G401.6 (cell line): Measurements from ENCODE around the gene MEGF9.
A peak's percentile ranks its signal among the peaks of the same experiment; 100 is the strongest.

ENCODE experiments used
- FAIRE-seq: peaks from 2 replicates; lab custom pipeline; 2012; peaks lifted over from hg19 to GRCh38; lab: Jason Lieb, UNC

Gene MEGF9

DNA sequence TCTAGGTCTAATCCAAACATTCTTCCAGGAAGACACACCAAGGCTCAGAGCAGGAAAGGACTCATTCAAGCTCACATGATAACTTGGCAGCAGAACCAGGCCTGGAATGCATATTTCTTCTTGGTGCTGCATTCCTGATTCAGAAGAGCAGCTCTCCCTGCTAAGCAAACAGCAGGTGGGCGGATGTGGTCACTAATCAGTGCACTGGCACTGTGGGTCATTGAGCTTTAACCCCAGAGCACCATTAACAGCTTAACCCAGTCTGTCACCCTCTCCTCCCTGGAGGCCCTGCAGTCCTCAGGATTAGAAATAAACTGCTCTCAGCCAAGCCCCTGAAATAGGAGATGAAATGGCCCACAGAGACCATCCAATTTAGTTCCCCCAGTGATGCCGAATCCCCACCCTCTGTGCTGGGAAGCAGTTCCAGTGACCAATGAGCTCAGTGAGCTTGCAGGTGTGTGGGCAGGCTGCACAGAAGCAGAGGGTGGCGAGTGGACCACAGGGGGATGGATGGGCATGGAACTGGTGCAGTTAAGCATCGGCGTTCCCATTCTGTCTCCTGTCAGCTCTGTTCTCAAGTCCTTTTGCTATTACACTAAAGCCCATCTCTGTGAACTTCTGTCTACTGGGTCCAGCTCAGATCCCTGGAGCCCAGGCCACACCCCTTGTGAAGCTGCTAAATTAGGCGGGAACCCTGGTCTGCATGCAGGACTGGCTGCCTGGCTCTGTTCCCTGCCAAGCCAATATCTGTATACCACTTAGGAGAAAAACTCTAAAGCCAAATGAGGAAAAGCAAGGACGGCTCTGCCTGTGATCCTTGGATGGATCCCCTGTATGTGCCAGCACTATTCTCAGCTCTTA lies 16.6 kb upstream of the MEGF9 start:
- no peak for FAIRE-seq

DNA sequence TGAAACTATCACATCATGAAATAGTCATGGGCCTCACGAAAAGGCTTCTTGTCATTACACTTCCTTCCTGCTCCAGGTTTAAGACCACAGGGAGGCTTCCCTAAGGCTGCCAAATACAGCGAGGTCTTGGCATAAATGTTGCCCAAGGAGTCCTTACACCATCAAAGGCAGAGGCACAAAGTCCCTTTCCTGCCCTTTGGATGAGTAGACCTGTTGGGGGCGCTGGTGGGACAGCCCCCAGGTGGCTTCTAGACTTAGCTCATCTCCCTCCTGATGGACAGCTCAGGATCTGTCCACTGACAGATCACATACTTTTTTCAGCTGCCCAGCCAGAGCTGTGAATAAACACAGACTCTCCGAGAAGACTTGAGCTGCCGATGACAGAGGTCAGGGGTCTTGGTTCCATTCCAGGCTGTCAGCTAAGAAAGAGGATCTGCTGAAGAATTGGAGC lies 15.5 kb upstream of the MEGF9 start:
- FAIRE-seq: no peak

DNA sequence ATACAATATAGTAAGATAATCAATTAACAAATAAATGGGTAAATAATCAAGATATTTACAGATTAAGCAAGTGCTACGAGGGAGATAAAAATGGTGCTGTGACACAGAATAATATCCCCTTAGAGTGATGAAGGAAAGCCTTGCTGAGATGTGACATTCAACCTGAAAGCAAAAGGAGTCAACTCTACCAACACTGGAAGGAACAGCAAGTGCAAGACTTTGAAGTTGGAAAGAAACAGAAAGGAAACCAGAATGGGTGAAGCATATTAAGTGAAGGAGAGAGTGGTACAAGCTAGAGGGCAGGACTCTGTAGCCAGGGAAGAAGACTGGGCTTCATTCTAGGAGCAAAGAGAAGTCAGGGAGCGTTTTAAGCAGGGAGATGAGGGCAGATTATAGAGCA lies 12.2 kb upstream of the MEGF9 start:
- no peak for FAIRE-seq

DNA sequence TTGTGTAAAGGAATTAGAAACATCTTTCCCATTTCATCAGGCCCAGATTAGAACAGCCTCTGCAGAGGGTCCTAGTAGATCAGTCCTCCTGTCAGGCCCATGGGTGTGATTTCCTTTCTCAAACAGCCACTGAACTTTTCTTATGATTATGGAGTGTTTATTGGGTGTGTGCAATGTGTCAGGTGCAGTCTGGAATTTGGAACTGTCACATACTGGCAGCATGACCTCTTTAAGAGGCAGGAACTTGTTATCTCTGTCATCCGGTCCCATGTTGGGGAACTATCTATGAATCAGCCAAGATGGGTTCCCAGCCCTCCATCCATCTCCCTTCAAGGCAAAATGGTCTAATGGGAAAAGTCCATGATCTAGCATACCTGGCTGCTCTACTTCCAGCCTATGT lies 11.6 kb upstream of the MEGF9 start:
- FAIRE-seq: no peak

DNA sequence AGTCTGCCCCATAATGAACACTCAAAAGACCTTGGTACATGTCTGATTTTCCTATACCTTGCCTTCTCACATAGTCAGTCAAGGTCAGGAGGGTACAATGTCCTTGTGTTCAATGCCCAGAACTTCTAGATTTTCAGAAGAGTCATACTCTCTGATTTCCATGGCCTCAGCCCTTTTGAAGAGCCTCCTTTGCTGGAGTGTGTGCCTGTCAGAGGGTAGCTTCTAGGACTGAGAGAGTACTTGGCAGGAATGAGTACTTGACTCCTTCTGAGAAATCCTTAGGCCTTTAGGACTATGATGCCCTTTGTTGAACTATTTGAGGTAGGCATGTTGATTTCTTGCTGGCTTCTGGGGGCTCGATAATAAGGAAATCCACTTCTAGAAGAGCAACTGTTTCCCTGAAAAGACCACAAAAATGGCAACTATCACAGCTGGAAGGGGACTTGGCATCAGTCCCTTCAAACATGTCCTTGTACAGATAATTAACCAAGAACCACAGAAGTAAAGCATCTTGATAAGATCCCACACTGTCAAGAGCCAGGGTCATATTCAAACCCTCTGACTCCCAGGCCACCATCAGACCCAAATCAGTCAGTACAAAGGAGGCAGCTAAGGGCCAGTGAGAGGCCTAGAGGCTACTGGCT lies 10.6 kb upstream of the MEGF9 start:
- FAIRE-seq: no peak

DNA sequence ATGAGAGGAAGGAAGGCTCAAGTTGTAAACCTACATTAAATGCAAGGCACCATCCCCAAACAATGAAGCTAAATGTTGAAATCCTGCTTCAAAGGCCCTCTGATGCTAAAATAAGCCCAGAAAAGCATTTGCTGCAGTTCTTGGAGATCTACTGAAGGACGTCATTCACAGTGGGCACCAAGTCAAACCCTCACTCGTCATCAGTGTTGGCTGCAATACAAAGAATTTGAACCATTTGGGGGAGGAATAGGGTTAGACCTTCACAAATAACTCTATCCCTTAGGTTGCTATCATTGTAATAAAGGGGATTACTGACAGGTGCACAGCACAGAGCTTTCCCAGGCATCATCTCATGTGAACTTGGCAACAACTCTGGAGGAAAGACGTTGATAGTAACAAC lies 9.3 kb upstream of the MEGF9 start:
- no peak for FAIRE-seq

DNA sequence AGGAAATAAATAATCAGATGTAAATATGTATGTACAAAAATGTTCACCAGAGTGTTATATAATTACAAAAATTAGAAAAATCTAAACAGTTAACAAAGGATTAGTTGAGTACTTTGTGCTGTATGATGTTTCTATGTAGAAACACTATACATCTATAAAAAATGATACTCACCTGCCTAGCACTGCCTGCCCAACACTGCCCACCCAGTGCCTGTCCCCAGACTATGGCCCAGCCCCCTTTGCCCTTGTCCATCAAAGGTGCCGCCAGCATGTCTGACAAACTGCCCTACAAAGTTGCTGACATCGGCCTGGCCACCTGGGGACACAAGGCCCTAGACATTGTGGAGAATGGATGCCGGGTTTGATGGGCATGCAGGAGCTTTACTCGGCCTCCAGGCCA lies 6.1 kb upstream of the MEGF9 start:
- no peak for FAIRE-seq

DNA sequence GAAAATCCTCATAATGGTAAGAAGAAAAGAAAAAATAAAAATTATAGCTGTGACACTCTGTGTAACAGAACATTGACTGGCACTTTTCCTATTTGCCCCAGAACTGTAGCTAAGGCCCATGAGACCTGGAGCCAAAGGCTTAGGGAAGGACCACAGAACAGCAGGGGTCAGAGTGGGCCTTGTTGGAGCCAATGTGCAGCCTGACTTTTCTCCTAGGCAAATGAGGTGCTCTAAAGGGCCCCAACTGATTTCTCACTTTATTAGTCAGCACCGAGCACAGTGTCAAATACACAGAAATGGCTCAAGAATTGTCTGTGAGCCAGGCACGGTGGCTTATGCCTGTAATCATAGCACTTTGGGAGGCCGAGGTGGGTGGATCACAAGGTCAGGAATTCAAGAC lies 4.0 kb upstream of the MEGF9 start:
- FAIRE-seq: no peak

DNA sequence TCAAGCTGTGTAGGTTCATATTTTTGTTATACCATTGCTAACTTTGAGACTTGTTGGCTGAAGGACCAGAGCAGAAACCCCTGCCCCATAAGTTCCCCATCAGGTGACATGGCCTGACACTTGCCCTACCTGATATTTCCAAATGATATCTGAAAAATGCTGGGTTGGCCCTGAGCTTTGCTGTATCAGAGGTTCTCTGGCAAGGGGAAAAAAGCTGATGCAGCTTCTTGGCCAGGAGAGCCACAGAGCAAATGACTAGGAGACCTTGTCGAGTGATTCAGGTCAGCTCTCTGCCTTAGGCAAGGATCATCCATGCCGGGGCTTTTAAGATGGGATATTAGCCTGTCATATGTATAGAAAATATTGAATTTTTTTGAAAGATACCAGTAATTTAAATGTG lies 2.9 kb upstream of the MEGF9 start:
- FAIRE-seq: no peak

DNA sequence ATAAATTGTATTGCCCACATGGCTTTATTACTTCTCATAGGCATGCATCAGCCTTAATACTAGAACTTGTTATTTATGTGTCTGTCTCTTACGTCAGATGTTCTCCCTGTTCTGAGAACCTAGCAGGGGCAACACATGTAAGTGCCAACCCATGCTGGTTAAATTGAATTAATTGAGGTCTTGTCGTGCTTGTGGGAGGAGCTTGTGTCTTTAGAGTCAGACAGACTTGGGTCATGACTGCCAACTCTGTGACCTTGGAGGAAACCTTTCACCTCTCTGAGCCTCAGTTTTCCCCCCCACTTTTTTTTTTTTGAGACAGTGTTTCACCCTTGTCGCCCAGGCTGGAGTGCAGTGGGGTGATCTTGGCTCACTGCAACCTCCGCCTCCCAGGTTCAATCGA lies 2.2 kb upstream of the MEGF9 start:
- no peak for FAIRE-seq

DNA sequence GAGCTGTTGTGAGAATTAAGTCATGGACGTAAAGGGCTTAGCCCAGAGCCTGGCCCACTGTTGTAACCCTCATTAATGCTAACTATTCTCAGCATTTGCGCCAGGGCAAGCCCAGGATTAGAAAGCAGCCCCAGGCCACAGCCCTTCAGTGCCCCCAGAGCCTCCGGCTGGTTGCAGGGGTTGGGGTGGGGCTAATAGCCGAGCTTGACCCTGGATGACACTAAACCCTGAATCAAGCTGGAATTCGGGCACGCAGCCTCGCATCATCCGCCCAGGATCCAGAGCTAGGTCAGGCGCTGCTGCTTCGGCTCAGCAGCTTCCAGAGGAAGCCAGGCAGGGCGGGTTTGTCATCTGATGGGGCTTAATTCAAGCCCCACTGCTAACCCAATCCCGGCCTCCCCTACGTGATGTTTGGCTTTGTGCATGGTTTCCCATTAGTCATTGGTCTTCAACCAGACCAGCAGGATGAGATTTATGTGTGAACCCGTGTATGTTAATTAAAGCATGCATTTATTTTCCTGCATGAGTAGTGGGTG lies 1.2 kb upstream of the MEGF9 start:
- FAIRE-seq: no peak

DNA sequence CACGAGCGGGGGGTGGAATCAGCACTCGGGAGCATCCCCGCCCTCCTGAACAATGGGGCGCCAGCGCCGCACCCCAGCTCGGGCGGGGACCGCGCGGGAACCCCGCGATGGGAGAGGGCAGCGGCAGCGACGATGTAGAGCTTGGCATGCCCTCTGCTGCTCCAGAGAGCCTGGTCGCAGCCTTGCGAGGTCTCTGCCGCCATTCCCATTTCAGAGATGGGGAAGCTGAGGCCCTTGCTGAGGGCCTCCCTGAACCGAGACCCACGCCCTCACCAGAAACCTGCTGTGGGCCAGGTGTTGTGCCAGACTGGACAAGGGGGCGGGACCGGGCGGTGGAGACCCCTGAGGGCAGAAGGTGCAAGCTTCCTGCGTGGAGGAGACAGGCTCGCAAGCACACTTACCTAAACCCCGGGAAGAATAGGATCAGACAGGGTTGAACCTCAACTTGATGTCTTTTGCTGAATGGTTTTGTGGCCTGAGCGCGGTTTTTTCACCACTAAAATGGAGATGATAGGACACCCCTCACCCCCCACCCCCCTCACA lies 647 bp upstream of the MEGF9 start:
- no peak for FAIRE-seq

DNA sequence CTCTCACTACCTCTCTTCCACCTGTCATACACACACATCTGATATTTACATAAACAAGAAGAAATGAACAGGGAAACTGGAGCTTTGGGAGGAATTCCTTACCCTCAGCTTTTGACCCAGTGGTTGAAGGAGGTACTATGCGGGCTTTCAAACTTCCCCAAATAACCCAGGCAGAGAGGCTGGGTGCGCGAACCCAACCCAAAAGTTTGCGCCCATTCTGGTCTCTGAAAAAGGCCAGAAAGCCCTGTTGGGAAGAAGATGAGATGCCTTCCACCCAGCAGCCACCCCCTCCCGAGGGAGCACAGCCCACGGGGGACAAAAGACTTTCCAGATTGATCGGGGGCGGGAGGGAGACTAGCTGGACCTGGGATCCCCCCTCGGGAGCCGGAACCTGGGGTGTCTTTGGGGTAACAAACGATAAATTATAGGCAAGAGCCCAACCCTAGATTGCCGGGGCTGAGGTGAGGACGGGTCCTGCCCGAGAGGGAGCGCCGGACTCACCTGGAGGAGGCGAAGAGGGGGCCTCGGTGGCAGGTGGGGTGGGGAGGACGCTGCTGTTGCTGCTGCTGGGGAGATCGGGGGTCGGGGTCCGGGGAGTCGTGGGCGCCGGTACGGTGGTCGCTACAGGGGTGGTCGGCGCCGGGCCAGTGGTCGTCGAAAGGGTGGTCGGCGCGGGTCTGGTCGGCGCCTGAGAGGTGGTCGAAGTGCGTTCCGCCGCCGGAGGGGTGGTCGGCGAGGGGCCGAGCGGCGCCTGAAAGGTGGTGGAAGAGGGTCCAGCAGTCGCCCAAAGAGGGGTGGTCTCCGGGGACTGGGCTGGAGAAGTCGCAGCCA lies 798 bp downstream of the MEGF9 start:
- no peak for FAIRE-seq

DNA sequence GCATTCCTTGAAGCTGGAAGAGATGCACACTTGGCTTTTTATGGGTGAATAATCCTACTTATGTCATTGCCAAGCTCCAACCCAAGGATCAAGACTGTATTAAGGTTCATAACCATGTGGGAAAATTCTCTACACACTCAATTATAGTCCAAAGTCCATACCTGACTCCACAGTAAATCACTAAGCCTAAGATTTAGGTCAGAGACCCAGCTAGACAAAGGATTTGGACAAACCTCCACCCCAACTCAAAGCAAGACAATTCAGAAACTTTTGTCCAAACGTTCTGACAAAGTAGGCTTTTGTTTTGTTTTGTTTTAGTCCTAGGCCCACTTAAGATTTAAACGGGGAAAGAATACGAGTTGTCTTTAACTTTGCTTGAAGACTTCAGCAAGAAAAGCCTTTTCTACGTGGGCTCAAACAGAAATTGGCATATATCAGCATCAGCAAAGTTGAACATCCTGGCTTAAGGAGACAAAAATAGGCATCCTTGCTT lies 1.7 kb downstream of the MEGF9 start:
- no peak for FAIRE-seq

DNA sequence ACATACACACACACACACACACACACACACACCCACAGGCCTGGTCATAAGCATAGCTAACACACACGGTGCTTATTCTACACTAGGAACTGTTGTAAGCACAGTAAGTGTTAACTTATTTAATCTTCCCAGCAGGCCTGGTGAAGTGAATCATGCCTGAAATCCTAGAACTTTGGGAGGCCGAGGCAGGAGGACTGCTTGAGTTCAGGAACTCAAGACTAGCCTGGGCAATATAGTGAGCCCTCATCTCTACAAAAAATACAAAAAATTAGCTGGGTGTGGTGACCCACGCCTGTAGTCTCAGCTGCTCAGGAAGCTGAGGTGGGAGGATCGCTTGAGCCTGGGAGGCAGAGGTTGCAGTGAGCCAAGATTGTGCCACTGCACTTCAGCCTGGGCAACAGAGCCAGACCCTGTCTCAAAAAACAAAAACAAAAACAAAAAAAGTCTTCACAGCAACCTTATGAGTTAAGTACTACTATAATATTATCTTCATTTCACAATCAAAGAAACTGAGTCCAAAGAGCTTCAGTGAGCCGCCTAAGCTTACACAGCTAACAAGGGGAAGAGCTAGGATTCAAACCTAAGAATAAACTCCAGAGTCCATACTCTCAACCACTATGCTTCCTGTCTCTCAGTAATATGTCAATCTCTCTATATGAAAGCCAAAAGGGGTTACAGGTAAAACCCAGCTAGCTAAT lies 2.3 kb downstream of the MEGF9 start:
- no peak for FAIRE-seq

DNA sequence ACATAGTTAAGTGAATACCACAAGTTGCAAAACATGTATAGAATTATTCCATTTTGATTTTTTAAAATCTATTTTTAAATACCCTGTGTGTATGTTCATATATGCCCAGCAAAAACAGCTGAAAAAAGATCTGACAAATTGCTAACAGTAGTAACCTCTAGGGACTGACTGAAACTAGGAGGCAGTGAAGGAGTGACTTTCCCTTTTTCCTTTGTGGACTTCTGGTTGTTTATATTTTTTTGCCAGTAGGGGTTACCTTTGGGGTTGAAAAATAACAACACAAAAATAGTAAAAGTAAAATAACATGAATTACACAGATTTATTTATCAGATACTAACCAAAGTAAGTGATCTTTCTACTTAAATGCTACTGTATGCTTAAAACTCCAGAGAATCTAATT lies 2.9 kb downstream of the MEGF9 start:
- peak; percentile 78 for FAIRE-seq

DNA sequence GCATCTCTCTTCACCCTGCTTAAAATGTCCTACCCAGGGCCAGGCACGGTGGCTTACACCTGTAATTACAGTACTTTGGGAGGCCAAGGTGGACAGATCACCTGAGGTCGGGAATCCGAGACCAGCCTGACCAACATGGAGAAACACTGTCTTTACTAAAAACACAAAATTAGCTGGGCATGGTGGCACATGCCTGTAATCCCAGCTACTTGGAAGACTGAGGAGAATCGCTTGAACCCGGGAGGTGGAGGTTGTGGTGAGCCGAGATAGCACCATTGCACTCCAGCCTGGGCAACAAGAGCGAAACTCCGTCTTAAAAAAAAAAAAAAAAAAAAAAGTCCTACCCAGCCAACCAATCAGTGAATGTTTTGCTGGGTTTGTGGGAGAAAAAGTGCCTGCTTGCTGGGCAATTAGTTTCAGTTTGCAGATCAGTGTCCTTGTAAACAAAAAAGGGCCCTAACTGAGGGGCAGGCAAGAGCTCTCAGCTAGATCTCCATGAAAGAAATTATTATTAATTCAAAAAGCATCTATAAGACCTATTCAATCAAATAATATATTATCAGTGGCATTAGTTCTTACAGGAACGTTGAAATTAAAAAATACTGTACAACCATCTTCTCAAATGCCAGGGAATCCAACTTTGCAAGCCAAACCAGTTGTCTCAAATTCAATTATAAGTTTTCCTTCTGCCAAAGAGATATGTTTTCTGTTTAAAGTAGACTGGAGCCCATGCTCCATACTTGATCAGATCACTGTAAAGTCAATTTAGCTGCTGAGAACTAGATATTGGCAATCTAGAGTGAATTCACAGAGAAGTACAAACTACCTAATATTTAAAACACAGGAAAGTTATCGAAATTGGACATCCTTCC lies 3.9 kb downstream of the MEGF9 start:
- FAIRE-seq: peak; percentile 59

DNA sequence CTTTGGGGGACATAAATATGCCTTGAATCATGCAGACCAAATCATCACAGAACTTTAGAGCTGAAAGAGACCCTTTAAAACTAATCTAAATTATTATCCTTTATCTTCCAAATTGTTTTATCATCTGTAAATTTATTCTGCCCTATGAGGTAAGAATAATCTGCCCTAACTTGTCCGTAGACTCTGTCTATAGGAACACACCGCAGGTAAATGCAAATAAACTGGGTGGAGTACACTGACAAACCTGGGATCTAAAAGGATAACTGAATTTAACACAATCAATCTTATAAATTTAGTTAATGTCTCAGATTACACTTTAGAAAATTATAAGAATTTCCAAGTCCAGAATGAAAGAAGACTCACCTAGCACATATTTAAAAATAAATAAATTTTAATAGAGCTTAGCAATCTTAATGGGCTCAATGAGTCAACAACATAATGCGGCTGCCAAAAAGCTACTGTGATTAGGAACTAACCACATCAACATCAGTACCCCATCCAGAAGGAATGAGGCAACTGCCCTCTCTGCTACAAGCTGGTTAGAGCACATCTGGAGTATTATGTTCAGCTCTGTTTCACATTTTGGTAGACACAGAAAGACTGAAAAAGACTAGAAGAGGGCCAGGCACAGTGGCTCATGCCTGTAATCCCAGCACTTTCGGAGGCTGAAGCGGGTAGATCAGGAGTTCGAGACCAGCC lies 5.6 kb downstream of the MEGF9 start:
- FAIRE-seq: no peak

DNA sequence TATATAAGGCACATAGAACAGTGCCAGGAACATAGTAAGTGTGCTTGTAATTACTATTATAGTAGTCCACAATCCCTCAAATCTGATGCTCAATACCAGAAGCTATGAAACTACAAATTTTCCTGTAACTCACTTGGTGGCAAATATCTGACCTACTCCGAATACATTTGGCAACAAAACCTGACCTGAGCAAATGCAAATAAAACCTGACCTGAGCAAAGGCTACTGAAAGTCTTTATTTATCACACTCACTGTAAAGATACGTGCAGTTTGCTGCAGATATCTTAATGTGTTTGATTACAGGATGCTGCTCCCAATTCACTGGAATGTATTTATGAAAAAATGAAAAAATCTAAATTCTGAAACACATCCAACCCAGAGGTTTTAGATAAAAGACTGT lies 7.1 kb downstream of the MEGF9 start:
- FAIRE-seq: no peak

DNA sequence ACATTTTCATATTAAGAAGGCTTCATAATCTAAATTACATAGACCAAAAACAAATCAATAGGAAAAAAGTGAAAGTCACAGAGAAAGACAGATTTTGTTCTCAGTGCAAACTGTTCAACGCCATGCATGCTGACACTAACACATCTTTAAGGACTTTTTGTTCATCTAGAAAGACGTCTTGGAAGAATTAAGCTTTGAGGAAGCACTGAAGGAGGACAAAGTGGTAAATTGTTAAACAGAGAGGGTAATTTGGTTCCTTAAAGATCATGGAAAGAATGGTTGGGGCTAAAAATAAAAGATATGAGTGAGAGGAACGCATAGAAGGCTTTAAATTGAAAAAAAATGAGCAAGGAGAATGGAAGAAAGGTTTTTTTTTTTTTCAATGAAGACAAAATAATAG lies 9.1 kb downstream of the MEGF9 start:
- FAIRE-seq: no peak
